AG09309 (cell line): ENCODE measurements around the gene DPYSL4.
"Not testable (repeated sequence)": the region's sequence is repeated elsewhere in the genome, so short reads cannot be mapped to it uniquely, and the experiment has no call there.

Experiments
- DNase-seq: peaks from one replicate; pipeline ENCODE4 v3.0.0-alpha.2; 2010; ENCODE audit warnings: low read depth
- H3K4me3 ChIP-seq: 2 replicates; pipeline ENCODE4 v1.5.1; 2011; ENCODE audit warnings: mild to moderate bottlenecking, low read depth, low read length, moderate library complexity; ENCODE audit not compliant: control insufficient read depth
- CTCF ChIP-seq: IDR thresholded peaks from 2 replicates; pipeline ENCODE4 v1.5.1; 2011; ENCODE audit warnings: mild to moderate bottlenecking, low read depth, low read length, inconsistent platforms; ENCODE audit not compliant: insufficient read depth, control insufficient read depth; ENCODE audit errors: missing control alignments

The DPYSL4 gene

DNA sequence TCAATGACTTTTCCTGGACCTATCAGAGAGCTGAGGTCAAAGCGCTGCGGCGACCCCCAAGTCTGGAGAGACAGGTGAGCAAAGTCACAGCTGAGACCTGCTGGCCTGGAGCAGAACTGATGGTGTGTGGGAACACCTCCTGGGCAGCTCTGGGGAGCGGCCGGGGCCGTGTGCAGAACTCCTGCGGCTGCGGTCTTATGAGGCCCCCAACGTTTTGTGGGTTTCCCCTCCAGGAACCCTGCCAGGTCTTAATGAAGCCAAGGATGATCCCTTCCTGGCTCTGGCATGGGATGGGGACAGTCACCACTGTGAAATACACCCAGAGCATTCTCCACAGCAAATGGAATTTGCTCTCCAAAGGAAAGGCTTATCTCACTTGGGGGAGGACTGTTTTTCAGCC lies 26.1 kb downstream of the DPYSL4 start:
- H3K4me3 ChIP-seq = no peak overlapping the region
- no peak for DNase-seq
- TF ChIP-seq CTCF = no peak

- DNase-seq = no peak
- no peak for TF ChIP-seq CTCF
- no peak overlapping the region for H3K4me3 ChIP-seq
These were observed 27.2 kb downstream of the DPYSL4 start for GRCh38 chr10:132213917-132214316.

- H3K4me3 ChIP-seq, DNase-seq: not testable (repeated sequence)
These were observed 29.7 kb downstream of the DPYSL4 start for GRCh38 chr10:132216441-132216840.

DNA sequence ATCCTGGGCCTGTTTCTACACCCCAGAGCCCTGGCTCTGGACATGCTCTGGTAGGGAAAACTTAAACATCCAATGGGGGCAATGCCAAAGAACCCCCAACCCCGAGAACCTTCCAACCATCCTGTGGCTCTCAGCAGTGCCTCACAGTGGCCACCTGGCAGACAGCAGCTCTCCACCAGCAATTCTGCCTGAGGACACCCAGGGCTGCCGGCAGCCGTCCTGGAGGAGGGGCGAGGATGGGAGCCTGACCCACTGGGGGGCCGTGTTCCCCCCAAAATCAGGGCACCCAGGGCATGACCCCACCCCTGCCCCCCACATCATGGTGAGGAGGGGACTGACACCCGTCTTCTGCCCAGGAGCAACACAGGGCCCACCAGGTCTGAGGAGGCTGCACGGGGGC lies 32.7 kb downstream of the DPYSL4 start:
- no peak overlapping the region for H3K4me3 ChIP-seq
- peak; percentile 22 for TF ChIP-seq CTCF
- DNase-seq = no peak

GRCh38 chr10:132220061-132220460 lies 33.3 kb downstream of the DPYSL4 start:
- H3K4me3 ChIP-seq = no peak overlapping the region
- DNase-seq = no peak
- no peak for TF ChIP-seq CTCF

- not testable (repeated sequence) for DNase-seq, H3K4me3 ChIP-seq
These were observed 34.2 kb downstream of the DPYSL4 start for GRCh38 chr10:132220996-132221395.

DNA sequence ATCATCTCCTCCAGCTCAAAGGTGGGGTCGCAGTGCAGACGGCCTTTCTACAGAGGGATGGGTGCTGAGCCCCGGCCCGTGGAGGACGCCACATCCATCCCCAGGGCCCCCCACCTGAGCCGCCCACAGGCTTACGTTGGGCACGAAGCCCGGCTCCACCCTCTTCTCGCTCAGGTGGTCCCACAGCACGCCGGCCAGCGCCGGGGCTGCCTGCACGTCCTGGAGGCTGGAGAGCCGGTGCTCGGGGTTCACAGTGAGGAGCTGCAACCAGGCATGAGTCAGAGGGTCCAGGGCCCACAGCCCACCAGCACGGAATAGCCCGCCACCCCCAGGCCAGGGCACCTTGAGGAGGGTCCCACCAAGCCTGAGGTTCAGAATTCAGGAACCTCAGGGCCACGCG lies 36.0 kb downstream of the DPYSL4 start:
- DNase-seq = no peak
- TF ChIP-seq CTCF = no peak
- H3K4me3 ChIP-seq = no peak overlapping the region

GRCh38 chr10:132223156-132223590 lies 36.4 kb downstream of the DPYSL4 start:
- peak; percentile 100 for TF ChIP-seq CTCF
- H3K4me3 ChIP-seq = no peak overlapping the region
- DNase-seq = peak; percentile 40
